ENCODE measurements around the gene CELA2A. TPM values are rescaled to one million over a fixed set of nuclear protein-coding genes. Genes with fewer than 3 reads are reported as not detected.

CELA2A gene
- total and polyA plus RNA-seq, 9 of the 15 experiments (the other 6 are each of a cell fraction or from before 2014, with no cell fraction given): 0.62 TPM; not detected in 8

DNA sequence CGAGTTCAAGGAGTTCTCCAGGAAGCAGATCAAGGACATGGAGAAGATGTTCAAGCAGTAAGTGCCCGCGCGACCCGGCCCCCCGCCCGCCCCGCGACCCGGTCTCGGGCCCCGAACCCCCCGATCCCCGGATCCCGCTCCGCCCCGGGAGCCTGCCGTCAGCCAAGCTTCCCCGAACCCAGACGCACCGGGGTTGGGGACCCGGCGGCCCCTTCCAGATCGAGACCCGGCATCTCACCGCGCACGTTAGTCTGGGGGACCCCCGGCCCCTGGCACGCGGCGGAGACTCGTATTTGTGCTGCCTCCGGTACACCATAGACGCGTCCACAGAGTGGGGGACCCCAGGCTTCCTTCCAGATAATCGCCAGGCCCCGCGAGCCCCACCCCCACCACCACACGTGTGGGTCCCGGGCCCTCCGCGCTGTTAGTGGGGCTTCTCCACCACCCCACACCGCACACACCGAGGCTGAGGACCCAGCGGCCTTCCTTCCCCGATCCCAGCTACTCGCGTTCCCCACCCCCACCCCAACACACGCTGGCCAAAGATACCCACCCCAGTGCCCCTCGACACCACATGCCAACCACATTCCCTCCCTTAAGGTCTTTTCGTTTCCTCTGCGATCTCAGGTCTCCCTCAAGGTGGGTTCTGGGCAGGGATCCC lies 46.2 kb upstream of the CELA2A start (continued):
- TF ChIP-seq, protein P1, sequence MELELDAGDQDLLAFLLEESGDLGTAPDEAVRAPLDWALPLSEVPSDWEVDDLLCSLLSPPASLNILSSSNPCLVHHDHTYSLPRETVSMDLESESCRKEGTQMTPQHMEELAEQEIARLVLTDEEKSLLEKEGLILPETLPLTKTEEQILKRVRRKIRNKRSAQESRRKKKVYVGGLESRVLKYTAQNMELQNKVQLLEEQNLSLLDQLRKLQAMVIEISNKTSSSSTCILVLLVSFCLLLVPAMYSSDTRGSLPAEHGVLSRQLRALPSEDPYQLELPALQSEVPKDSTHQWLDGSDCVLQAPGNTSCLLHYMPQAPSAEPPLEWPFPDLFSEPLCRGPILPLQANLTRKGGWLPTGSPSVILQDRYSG (tag; conservative IDR thresholded peaks at IDR 0.05; ENCODE audit: low read depth): no peak
- TF ChIP-seq CREM (IDR thresholded peaks at IDR 0.05; ENCODE audit: low read depth) (no peak), ZFX (CRISPR knock-in tag; IDR thresholded peaks at IDR 0.05) (0 out of 2 replicates have a peak, but pooled peaks have one; percentile 11), NBN (IDR thresholded peaks at IDR 0.05; ENCODE audit: low read depth) (no peak), SRSF3 (IDR thresholded peaks at IDR 0.05; ENCODE audit: insufficient read depth, low read length) (no peak), ZNF282 (CRISPR knock-in tag; IDR thresholded peaks at IDR 0.05) (0 out of 2 replicates have a peak, but pooled peaks have one; percentile 3), KLF6 (CRISPR knock-in tag; IDR thresholded peaks at IDR 0.05; ENCODE audit: borderline replicate concordance) (no peak), CHD2 (IDR thresholded peaks at IDR 0.05; ENCODE audit: low read depth, low read length) (no peak), CHD1 (IDR thresholded peaks at IDR 0.05; ENCODE audit: low read length) (no peak), NCOA4 (IDR thresholded peaks at IDR 0.05; ENCODE audit: partially characterized antibody) (no peak), NR1H2 (CRISPR knock-in tag; IDR thresholded peaks at IDR 0.05) (0 out of 2 replicates have a peak, but pooled peaks have one; percentile 10), HNRNPL (IDR thresholded peaks at IDR 0.05; ENCODE audit: low read depth, low read length) (0 out of 2 replicates have a peak, but pooled peaks have one; percentile 12), ZBTB7A (IDR thresholded peaks at IDR 0.05; ENCODE audit: borderline replicate concordance, control insufficient read depth, low read depth, low read length) (0 out of 2 replicates have a peak, but pooled peaks have one; percentile 20), ETV5 (CRISPR knock-in tag; IDR thresholded peaks at IDR 0.05; ENCODE audit: low read depth) (no peak), ZNF431 (CRISPR knock-in tag; IDR thresholded peaks at IDR 0.05) (0 out of 2 replicates have a peak, but pooled peaks have one; percentile 56), TAF9B (IDR thresholded peaks at IDR 0.05; ENCODE audit: partially characterized antibody) (no peak), STAT6 (CRISPR knock-in tag; IDR thresholded peaks at IDR 0.05) (no peak)
- TF ChIP-seq, protein P2, sequence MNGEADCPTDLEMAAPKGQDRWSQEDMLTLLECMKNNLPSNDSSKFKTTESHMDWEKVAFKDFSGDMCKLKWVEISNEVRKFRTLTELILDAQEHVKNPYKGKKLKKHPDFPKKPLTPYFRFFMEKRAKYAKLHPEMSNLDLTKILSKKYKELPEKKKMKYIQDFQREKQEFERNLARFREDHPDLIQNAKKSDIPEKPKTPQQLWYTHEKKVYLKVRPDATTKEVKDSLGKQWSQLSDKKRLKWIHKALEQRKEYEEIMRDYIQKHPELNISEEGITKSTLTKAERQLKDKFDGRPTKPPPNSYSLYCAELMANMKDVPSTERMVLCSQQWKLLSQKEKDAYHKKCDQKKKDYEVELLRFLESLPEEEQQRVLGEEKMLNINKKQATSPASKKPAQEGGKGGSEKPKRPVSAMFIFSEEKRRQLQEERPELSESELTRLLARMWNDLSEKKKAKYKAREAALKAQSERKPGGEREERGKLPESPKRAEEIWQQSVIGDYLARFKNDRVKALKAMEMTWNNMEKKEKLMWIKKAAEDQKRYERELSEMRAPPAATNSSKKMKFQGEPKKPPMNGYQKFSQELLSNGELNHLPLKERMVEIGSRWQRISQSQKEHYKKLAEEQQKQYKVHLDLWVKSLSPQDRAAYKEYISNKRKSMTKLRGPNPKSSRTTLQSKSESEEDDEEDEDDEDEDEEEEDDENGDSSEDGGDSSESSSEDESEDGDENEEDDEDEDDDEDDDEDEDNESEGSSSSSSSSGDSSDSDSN (IDR thresholded peaks at IDR 0.05; ENCODE audit: borderline replicate concordance in 1 of 2, low read depth in 2 of 2, low read length in 2 of 2): no peak
- TF ChIP-seq, protein P3, sequence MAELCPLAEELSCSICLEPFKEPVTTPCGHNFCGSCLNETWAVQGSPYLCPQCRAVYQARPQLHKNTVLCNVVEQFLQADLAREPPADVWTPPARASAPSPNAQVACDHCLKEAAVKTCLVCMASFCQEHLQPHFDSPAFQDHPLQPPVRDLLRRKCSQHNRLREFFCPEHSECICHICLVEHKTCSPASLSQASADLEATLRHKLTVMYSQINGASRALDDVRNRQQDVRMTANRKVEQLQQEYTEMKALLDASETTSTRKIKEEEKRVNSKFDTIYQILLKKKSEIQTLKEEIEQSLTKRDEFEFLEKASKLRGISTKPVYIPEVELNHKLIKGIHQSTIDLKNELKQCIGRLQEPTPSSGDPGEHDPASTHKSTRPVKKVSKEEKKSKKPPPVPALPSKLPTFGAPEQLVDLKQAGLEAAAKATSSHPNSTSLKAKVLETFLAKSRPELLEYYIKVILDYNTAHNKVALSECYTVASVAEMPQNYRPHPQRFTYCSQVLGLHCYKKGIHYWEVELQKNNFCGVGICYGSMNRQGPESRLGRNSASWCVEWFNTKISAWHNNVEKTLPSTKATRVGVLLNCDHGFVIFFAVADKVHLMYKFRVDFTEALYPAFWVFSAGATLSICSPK (IDR thresholded peaks at IDR 0.05; ENCODE audit: borderline replicate concordance): no peak

Measured in K562 (cell line).